Heart right ventricle (tissue), 16 donors: ENCODE data around the gene OVOL1. TPM values are rescaled to one million over a fixed set of nuclear protein-coding genes. Genes with fewer than 3 reads are reported as not detected.
A peak's percentile ranks its signal among the peaks of the same experiment; 100 is the strongest.

Source experiments
- ATAC-seq, 8 donors: fragments of 200-7000 bp; cut with Tn5 transposase; one replicate each; pipeline ENCODE4 v1.9.1; 2020; ENCODE audit warnings: mild to moderate bottlenecking in 8 of 8, moderate library complexity in 8 of 8, moderate number of reproducible peaks in 1 of 8
- DNase-seq, 2 donors: peaks; one replicate each; pipeline ENCODE4 v3.0.0-alpha.2; 2020
- H3K27ac ChIP-seq, 10 donors: fragments of 200-600 bp; sonication (generic) in 2 of 10; one replicate each; pipeline versions ENCODE4 v1.5.0 to v1.8.0; 2020 to 2022; ENCODE audit warnings: mild to moderate bottlenecking in 3 of 10
- H3K27me3 ChIP-seq, 7 donors: fragments of 200-600 bp; one replicate each; pipeline ENCODE4 v1.8.0; 2021 to 2022; ENCODE audit warnings: mild to moderate bottlenecking in 2 of 7
- H3K36me3 ChIP-seq, 9 donors: fragments of 200-600 bp; sonication (generic) in 1 of 9; one replicate each; pipeline versions ENCODE4 v1.5.0 to v1.8.0; 2020 to 2022; ENCODE audit warnings: mild to moderate bottlenecking in 2 of 9
- H3K4me1 ChIP-seq, 9 donors: fragments of 200-600 bp; sonication (generic) in 1 of 9; one replicate each; pipeline versions ENCODE4 v1.5.0 to v1.8.0; 2020 to 2022; ENCODE audit warnings: mild to moderate bottlenecking in 4 of 9
- H3K4me3 ChIP-seq, 10 donors: fragments of 200-600 bp; sonication (generic) in 2 of 10; one replicate each; pipeline versions ENCODE4 v1.5.0 to v1.8.0; 2020 to 2022; ENCODE audit warnings: mild to moderate bottlenecking in 7 of 10, moderate library complexity in 2 of 10
- H3K9me3 ChIP-seq, 11 donors: fragments of 200-600 bp in 10 of 11; sonication (generic) in 2 of 11; one replicate each; pipeline versions ENCODE4 v1.5.0 to v1.8.0; 2013 to 2022; ENCODE audit warnings: mild to moderate bottlenecking in 2 of 11, control low read depth in 1 of 11, moderate library complexity in 1 of 11
- WGBS, 2 donors: extraction: QIAGEN DNeasy Blood & Tissue Kit; methylation state at CpG; one replicate each; pipeline ENCODE4 v1.1.7; 2013; ENCODE audit warnings: inconsistent platforms in 1 of 2; 5-methylcytosine and 5-hydroxymethylcytosine counted together
- intact Hi-C, 10 donors: fragments of 100-400 bp; cut with DNase I; formaldehyde crosslinking; loops; one replicate each; pipeline versions ENCODE4 v1.11.1 to v1.14.2; 2022
- polyA plus RNA-seq, 2 donors: library from polyadenylated mRNA; stranded (reverse); fragments of 200-250 nt; gene quantifications; one replicate each; pipeline ENCODE4 v1.2.3, GENCODE V29; 2013
- total RNA-seq, 10 donors: library from RNA; stranded (reverse); fragmentation: NEBNext Ultra II Directional in 3 of 10; extraction: Animal tissue kit (Norgen Biotek cat#: 25700) in 3 of 10; gene quantifications; one replicate each; pipeline versions ENCODE4 v1.2.1 to v1.2.4, GENCODE V29; 2021 to 2023
- TF ChIP-seq, protein P1 (sequence below), 9 donors: fragments of 200-600 bp; sonication (generic) in 2 of 9; IDR thresholded peaks; one replicate each; pipeline versions ENCODE4 v1.5.0 to v1.8.0; 2021 to 2022; ENCODE audit warnings: antibody characterized with exemption in 9 of 9, mild to moderate bottlenecking in 5 of 9, moderate library complexity in 1 of 9
- donor health status: Arrhythmogenic right ventricular cardiomyopathy.
- donor health status: ischemic (EF 13 %, LVEDD 7.1; RV severe dilation, severe dysfunction).
- donor health status: healthy with polysubstance abuse.
- donor health status: DM: no; HTN: yes; CAD: no.
- donor health status: DM: no; HTN: no; CAD: no.
- donor health status: ischemic (EF 25% LVEDD 6.9; RV normal size, moderate dysfunction).
- donor health status: ischemic (EF 25% LVEDD 5.7; RV mildly dilated, moderate dysfunction).
- donor health status: healthy.
- donor health status: DM: yes; HTN: yes; CAD: no.
- donor health status: Ischemic cardiomyopathy.
- donor health status: ischemic (EF 35%, LVEDD 5.7; RV mildly dilated, moderate dysfunction).
- donor health status: nonischemic (EF 11% LVEDD 7.7; RV severe dilation, severe dysfunction).
- donor health status: DM: yes; HTN: yes; CAD: no.
- donor health status: PGD.
- donor health status: ischemic (EF 29% LVEDD 5.4; RV normal size, mild dysfunction).
- donor health status: nonischemic (EF 23%, LVEDD 6.1; RV moderate dilation, normal function).

OVOL1 gene
- total and polyA plus RNA-seq, 12 donors, result not detected

DNA sequence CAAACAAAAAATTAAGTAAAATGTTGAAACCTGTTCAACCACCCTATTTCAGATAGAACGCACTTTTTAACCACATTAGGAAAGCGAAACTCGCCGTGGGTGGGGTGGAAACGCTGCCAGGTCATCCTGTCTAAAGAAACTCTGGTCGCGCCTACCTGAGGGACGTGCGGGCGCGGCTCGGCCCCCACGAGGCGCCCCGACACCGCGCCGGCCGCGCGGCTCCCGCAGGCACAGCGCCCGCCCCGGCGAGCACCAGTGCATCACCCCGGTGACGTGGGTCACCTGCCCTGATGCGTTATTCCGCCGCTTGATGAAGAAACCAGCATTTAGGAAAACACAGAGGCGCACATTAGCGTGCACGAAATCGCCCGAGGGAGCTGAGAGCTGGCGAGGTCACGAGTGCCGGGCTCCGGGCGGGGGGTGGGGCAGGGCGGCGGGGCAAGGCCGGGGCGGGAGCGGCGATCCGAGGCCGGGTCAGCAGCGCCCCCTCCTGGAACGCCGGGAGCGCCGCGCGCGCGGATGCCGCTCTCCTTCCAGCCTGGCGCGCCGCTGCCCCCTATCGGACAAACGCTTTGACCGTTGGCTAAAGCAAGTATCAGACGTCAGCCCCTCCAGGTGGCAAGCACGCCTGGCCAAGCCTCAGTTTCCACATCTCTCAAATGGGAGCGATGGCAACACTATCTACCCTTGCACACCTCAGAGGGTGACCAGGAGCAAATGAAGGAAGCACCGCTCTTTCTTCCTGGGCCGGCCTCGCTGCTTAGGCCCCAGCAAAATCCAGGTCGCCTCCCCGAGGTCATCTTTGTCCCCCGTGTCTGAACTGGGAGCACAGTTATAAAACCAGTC, 31.2 kb downstream of the OVOL1 start:
- Histone ChIP-seq H3K4me1 (peaks cover 0 to 26% (median 9%) of the 10 kb centered on the region in 9 donors), H3K27me3 (no peaks in the 10 kb centered on the region), H3K9me3 (no peaks in the 10 kb centered on the region), H3K36me3 (peaks cover 0 to 7% (median 0%) of the 10 kb centered on the region in 9 donors), H3K4me3 (peak overlapping the region; percentile 23 to 75 (median 62)), H3K27ac (peak overlapping the region in 9 of 10 donors; percentile 12 to 84 (median 59))
- DNase-seq, result peak; percentile 94 to 97
- peak; percentile 92 to 97 (median 96) for ATAC-seq
- TF ChIP-seq, protein P1, sequence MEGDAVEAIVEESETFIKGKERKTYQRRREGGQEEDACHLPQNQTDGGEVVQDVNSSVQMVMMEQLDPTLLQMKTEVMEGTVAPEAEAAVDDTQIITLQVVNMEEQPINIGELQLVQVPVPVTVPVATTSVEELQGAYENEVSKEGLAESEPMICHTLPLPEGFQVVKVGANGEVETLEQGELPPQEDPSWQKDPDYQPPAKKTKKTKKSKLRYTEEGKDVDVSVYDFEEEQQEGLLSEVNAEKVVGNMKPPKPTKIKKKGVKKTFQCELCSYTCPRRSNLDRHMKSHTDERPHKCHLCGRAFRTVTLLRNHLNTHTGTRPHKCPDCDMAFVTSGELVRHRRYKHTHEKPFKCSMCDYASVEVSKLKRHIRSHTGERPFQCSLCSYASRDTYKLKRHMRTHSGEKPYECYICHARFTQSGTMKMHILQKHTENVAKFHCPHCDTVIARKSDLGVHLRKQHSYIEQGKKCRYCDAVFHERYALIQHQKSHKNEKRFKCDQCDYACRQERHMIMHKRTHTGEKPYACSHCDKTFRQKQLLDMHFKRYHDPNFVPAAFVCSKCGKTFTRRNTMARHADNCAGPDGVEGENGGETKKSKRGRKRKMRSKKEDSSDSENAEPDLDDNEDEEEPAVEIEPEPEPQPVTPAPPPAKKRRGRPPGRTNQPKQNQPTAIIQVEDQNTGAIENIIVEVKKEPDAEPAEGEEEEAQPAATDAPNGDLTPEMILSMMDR (IDR thresholded peaks at IDR 0.05), result peak; percentile 99 to 100 (median 100)
- intact Hi-C loops, result loop anchor here (1.0 to 10.0 kb wide), 12 partner anchors 36 to 193 kb away; partner anchors contain the start of genes AP5B1 (in 8 of the 10) and KAT5 (in 1 of the 10)
- 6 to 7% methylated on average over 61 to 74 of the region's 74 CpGs for WGBS, 2 donors

DNA sequence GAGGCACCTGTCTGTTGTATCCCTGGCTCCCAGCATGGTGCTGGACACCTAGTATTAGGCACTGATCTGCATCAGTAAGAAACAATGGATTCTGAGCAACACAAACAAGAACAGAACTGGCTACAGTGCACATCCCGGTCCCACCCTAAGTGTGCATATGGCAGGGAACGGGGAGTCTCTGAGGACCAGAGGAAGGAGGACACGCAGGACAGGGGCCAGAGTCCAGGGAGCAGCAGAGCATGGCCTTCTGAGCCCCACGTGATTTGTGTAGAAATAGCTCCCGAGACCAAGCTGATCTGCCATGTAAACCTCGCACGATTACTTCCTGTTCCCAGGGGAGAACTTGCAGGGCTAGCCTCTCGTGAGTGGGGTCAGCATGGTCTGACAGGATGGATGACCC, 34.2 kb downstream of the OVOL1 start:
- Histone ChIP-seq H3K9me3 (no peaks in the 10 kb centered on the region), H3K36me3 (no peaks in the 10 kb centered on the region), H3K27me3 (no peaks in the 10 kb centered on the region), H3K27ac (no peak overlapping the region), H3K4me3 (no peak overlapping the region), H3K4me1 (peaks cover 0 to 14% (median 8%) of the 10 kb centered on the region in 9 donors)
- no peak for ATAC-seq
- DNase-seq, result no peak
- TF ChIP-seq, protein P1 (IDR thresholded peaks at IDR 0.05), result no peak
- 50 to 56% methylated on average over 8 of the region's 8 CpGs for WGBS, 2 donors
- intact Hi-C loops, result no loop called here

DNA sequence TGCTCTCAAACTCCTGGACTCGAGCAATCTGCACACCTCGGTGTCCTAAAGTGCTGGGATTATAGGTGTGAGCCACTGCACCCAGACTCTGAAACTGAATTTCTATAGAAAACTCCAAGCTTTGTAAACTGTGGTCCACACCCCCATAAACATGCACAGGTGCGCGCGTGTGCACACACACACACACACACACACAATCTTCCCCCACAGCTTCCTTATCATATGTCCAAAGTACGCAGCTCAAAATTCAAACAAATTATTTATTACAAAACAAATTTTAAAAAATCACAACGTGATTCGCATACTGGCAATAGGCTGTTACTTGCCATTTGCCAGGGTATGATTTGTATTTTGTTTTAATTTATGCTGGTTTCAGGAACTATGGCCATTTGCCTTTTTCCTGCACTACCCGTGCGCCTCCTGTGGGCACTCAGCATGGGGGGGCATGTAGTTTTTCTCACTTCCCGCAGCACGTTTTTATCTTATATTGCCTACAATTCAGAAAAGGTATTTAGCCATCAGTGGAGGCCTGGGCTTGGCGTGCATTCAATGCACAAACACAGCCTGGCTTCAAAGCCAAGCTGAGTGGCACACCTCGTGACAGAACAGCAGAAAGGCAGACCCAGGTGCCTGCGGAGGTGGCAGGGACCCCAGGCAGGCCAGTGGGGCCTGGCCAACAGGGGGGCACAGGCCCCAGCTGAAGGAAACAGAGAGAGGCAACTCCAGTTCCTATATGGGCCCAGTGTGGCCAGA, 36.1 kb downstream of the OVOL1 start:
- H3K36me3 ChIP-seq, result no peaks in the 10 kb centered on the region
- intact Hi-C loops, result no loop called here
- H3K4me1 ChIP-seq, result peaks cover 0 to 4% (median 0%) of the 10 kb centered on the region in 9 donors
- ATAC-seq (no peak), DNase-seq (no peak)
- no peaks in the 10 kb centered on the region for H3K27me3 ChIP-seq
- WGBS, 2 donors, result 81 to 83% methylated on average over 15 of the region's 15 CpGs
- H3K27ac ChIP-seq, result no peak overlapping the region
- no peak overlapping the region for H3K4me3 ChIP-seq
- no peaks in the 10 kb centered on the region for H3K9me3 ChIP-seq
- TF ChIP-seq, protein P1 (IDR thresholded peaks at IDR 0.05), result no peak

DNA sequence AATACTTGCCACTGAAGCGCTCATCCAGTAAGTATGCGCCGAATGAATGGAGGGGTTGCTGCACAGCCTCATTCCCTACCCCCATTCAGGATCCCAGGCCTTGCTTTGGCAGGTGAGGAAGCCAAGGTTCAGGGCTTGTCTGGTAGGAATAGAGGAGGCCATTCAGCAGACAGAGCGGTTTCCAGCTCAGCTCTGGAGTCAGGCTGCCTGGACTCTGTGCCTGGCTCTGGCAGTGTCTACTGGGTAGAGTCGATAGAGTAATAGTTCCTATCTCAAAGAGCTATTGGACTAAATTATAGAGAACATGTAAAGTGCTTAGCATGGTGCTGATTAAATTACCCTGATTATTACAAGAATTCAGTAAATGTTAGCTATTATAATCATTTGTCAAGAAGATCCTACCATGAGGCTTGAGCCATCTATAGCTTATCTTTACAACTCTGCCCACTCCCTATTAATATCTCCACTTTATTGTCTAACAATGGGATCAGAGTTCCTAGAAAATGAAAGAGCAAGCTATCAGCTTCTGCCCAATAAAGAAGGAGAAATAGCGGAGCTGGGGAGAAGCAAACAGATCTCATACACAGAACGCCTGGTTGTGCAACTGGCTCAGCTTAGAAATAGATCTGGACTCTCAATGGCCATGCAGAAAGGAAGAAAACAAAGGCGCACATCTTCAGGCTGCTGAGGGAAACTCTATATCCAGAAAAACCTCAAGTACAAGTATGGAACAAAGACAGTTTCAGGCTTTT, 40.3 kb downstream of the OVOL1 start:
- Histone ChIP-seq H3K4me1 (no peaks in the 10 kb centered on the region), H3K27me3 (peaks cover 0 to 4% (median 0%) of the 10 kb centered on the region in 7 donors), H3K4me3 (no peak overlapping the region), H3K9me3 (no peaks in the 10 kb centered on the region), H3K36me3 (no peaks in the 10 kb centered on the region), H3K27ac (no peak overlapping the region)
- WGBS, 2 donors, result 86 to 92% methylated on average over 8 of the region's 8 CpGs
- TF ChIP-seq, protein P1 (IDR thresholded peaks at IDR 0.05), result no peak
- DNase-seq (no peak), ATAC-seq (no peak)
- intact Hi-C loops, result no loop called here
